GM12874 (cell line): Measurements from ENCODE around the gene ZNF440.

ENCODE experiments used
- CTCF ChIP-seq: IDR thresholded peaks from 2 replicates; pipeline ENCODE4 v1.5.1; 2011; ENCODE audit warnings: low read depth, mild to moderate bottlenecking, control low read depth, low read length, moderate library complexity; ENCODE audit not compliant: insufficient read depth

Gene ZNF440

DNA sequence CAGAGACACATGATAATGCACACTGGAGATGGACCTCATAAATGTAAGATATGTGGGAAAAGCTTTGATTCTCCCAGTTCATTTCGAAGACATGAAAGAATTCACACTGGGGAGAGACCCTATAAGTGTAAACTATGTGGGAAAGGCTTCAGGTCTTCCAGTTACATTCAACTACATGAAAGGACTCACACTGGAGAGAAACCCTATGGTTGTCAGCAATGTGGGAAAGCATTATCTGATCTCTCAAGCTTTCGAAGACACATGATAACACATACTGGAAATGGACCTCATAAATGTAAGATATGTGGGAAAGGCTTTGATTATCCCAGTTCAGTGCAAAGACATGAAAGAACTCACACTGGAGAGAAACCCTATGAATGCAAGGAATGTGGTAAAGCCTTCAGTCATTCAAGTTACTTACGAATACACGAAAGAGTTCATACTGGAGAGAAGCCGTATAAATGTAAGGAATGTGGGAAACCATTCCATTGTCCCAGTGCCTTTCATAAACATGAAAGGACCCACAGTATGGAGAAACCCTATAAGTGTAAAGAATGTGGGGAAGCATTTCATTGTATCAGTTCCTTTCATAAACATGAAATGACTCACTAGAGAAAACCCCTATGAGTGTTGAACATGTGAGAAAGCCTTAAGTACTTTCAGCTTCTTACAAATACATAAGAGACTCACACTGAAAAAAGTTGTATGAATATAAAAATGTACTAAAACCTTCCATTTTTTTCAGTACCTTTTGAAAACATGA lies 32.6 kb upstream of the ZNF440 start:
- no peak for TF ChIP-seq CTCF

- no peak for TF ChIP-seq CTCF
Measured at GRCh38 chr19:11783767-11784166, 30.3 kb upstream of the ZNF440 start.

DNA sequence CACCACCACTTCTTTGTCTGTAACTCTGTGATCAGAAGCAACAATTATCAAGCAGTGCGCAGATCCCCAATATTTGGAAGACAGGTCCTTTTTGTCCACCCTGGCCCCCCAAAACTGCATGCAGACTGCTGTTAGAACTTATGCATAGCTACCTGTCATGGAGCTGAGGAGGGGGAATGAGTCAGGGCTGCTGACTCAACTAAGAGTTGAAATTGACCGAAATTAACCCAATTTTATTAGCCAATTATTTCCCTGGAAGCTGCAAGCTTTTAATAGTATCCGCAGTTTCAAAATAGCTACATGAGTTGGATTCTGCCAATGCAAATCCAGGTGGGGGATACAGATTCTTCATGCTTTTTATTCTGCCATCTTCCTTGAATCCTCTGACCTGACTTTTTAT lies 29.7 kb upstream of the ZNF440 start:
- no peak for TF ChIP-seq CTCF

GRCh38 chr19:11787536-11787935 lies 26.5 kb upstream of the ZNF440 start:
- no peak for TF ChIP-seq CTCF

- TF ChIP-seq CTCF = no peak
Measured at GRCh38 chr19:11792942-11793341, 21.1 kb upstream of the ZNF440 start.

DNA sequence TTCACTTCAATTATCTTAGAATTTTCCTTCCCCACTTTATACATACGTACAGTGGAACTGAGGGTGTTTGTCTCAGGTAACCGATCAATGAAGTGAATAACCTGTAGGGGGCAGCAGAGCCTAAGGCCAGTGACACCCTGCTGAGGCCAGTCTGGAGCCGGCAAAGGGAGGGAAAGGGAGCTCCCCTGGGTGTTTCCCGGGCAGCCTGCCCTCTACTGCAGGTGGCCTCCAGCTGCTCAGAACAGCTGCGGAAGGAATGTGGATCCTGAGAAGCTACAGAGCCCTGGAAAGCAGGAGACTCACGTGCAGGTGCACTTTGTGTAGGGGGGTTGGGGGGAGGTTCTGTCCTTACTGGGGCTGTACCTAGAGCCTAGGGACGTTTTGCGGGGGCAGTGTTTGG lies 16.6 kb upstream of the ZNF440 start:
- peak; percentile 77 for TF ChIP-seq CTCF

- TF ChIP-seq CTCF = no peak
Measured at GRCh38 chr19:11798391-11799330, 15.4 kb upstream of the ZNF440 start, which contains the start of gene ZNF491. ZNF491 (plus strand) TSS chr19:11798523; CDS start chr19:11805954, 7,431 bp downstream.
